ENCODE measurements around the gene TRMT6.

- TF ChIP-seq EZH2 (IDR thresholded peaks at IDR 0.05; ENCODE audit: low read depth), result no peak
- no peak for TF ChIP-seq CTCF (conservative IDR thresholded peaks at IDR 0.05)
Observed at GRCh38 chr20:5920581-5920980, 29.8 kb downstream of the TRMT6 start.

All from PC-9 (cell line).